Common myeloid progenitor, CD34-positive (primary cell): Measurements from ENCODE around the gene APOA4.
"Not testable (repeated sequence)": the region's sequence is repeated elsewhere in the genome, so short reads cannot be mapped to it uniquely, and the experiment has no call there.

ENCODE experiments used
- CTCF ChIA-PET: fragments of 350-600 bp; sonication (Branson Sonifier 250); formaldehyde crosslinking; loops from one replicate; lab custom pipeline; 2021; ENCODE audit warnings: antibody characterized with exemption; lab: Charles Lee
- POLR2A ChIA-PET: fragments of 350-600 bp; sonication (Branson Sonifier 250); formaldehyde crosslinking; loops from one replicate; lab custom pipeline; 2021; ENCODE audit warnings: antibody characterized with exemption; lab: Charles Lee
- DNase-seq, 3 donors: peaks; one replicate each; pipeline versions ENCODE4 v3.0.0 to v3.0.0-alpha.2; 2013
- H3K27ac ChIP-seq, 2 experiments: 1 replicate in 1 of 2; 2 replicates in 1 of 2; pipeline ENCODE4 v1.7.0; 2013; ENCODE audit warnings: inconsistent platforms in 2 of 2, low read length in 2 of 2, mild to moderate bottlenecking in 2 of 2, low read depth in 1 of 2, moderate library complexity in 1 of 2; ENCODE audit not compliant: severe bottlenecking in 2 of 2, insufficient read depth in 1 of 2, poor library complexity in 1 of 2
- H3K27me3 ChIP-seq, 5 experiments: replicated peaks in 2 of 5; 1 replicate in 3 of 5; 2 replicates in 2 of 5; pipeline versions ENCODE4 v1.6.1 to v1.7.0; 2013; ENCODE audit warnings: low read length in 4 of 5, mild to moderate bottlenecking in 2 of 5, moderate library complexity in 2 of 5, inconsistent platforms in 1 of 5; ENCODE audit not compliant: insufficient read depth in 5 of 5, control insufficient read depth in 4 of 5
- H3K36me3 ChIP-seq, 4 experiments: 1 replicate in 2 of 4; 2 replicates in 2 of 4; pipeline versions ENCODE4 v1.6.1 to v1.7.0; 2013; ENCODE audit warnings: low read length in 3 of 4, control low read depth in 1 of 4, mild to moderate bottlenecking in 1 of 4; ENCODE audit not compliant: control insufficient read depth in 4 of 4, insufficient read depth in 4 of 4
- H3K4me1 ChIP-seq, 4 experiments: 1 replicate in 3 of 4; 2 replicates in 1 of 4; pipeline versions ENCODE4 v1.6.1 to v1.7.1; 2013; ENCODE audit warnings: low read length in 3 of 4, mild to moderate bottlenecking in 3 of 4, control low read depth in 1 of 4, inconsistent platforms in 1 of 4, moderate library complexity in 1 of 4; ENCODE audit not compliant: control insufficient read depth in 4 of 4, insufficient read depth in 4 of 4; ENCODE audit errors: control extremely low read depth in 1 of 4
- H3K4me3 ChIP-seq, 7 experiments: 1 replicate in 4 of 7; 2 replicates in 3 of 7; pipeline versions ENCODE4 v1.5.1 to v1.7.0; 2013; ENCODE audit warnings: mild to moderate bottlenecking in 7 of 7, low read length in 6 of 7, moderate library complexity in 6 of 7, inconsistent platforms in 2 of 7, low read depth in 2 of 7, control low read depth in 1 of 7; ENCODE audit not compliant: insufficient read depth in 4 of 7, control insufficient read depth in 1 of 7; ENCODE audit errors: extremely low read depth in 1 of 7
- H3K9me3 ChIP-seq, 5 experiments: 1 replicate in 4 of 5; 2 replicates in 1 of 5; pipeline versions ENCODE4 v1.6.1 to v1.7.1; 2013; ENCODE audit warnings: low read length in 4 of 5, mild to moderate bottlenecking in 2 of 5, inconsistent platforms in 1 of 5, low read depth in 1 of 5, moderate library complexity in 1 of 5; ENCODE audit not compliant: control insufficient read depth in 4 of 5, insufficient read depth in 2 of 5; ENCODE audit errors: control extremely low read depth in 1 of 5
- WGBS: methylation state at CpG from one replicate; pipeline ENCODE4 v1.1.5; 2013; ENCODE audit not compliant: insufficient coverage; 5-methylcytosine and 5-hydroxymethylcytosine counted together

Gene APOA4

GRCh38 chr11:116811194-116811593, 11.9 kb downstream of the APOA4 start:
- H3K27me3 ChIP-seq, result peaks cover 0 to 2% (median 0%) of the 10 kb centered on the region in 5 experiments
- POLR2A ChIA-PET, result interaction anchor here (1.2 kb wide), 1 partner anchor 39 kb away, joined by 3 read pairs; no protein-coding TSS in a partner anchor
- no peak overlapping the region for H3K4me3 ChIP-seq
- no peaks in the 10 kb centered on the region for H3K4me1 ChIP-seq
- CTCF ChIA-PET, result no interaction called here
- no peak for DNase-seq
- 100% methylated on average over 2 of the region's 3 CpGs for WGBS
- no peaks in the 10 kb centered on the region for H3K9me3 ChIP-seq
- H3K36me3 ChIP-seq, result no peaks in the 10 kb centered on the region
- no peak overlapping the region for H3K27ac ChIP-seq

GRCh38 chr11:116808262-116809175, 14.6 kb downstream of the APOA4 start:
- no peak overlapping the region for H3K27ac ChIP-seq
- POLR2A ChIA-PET, result no interaction called here
- DNase-seq, result no peak

GRCh38 chr11:116807601-116808261, 15.4 kb downstream of the APOA4 start:
- no peaks in the 10 kb centered on the region for H3K4me1 ChIP-seq
- H3K9me3 ChIP-seq, result no peaks in the 10 kb centered on the region
- H3K27me3 ChIP-seq, result peaks cover 0 to 2% (median 0%) of the 10 kb centered on the region in 5 experiments
- H3K4me3 ChIP-seq, result no peak overlapping the region
- H3K36me3 ChIP-seq, result no peaks in the 10 kb centered on the region
- ChIA-PET POLR2A (interaction anchor here (0.6 kb wide), 1 partner anchor 12 kb away, joined by 6 read pairs; no protein-coding TSS in a partner anchor), CTCF (interaction anchor here (1.1 kb wide), 1 partner anchor 28 kb away, joined by 4 read pairs; no protein-coding TSS in a partner anchor)
- DNase-seq, result no peak
- WGBS, result 100% methylated on average over 3 of the region's 6 CpGs
- H3K27ac ChIP-seq, result no peak overlapping the region

More at GRCh38 chr11:116808262-116809175, 14.6 kb downstream of the APOA4 start:
- Histone ChIP-seq H3K9me3 (no peaks in the 10 kb centered on the region), H3K27me3 (peaks cover 0 to 2% (median 0%) of the 10 kb centered on the region in 5 experiments), H3K4me1 (no peaks in the 10 kb centered on the region), H3K4me3 (no peak overlapping the region), H3K36me3 (no peaks in the 10 kb centered on the region)
- WGBS, result 92% methylated on average over 9 of the region's 14 CpGs
- CTCF ChIA-PET, result no interaction called here

GRCh38 chr11:116804001-116804400, 19.1 kb downstream of the APOA4 start:
- ChIA-PET CTCF (interaction anchor here (1.2 kb wide), 1 partner anchor 10 kb away, joined by 3 read pairs; no protein-coding TSS in a partner anchor), POLR2A (no interaction called here)
- Histone ChIP-seq H3K4me3 (no peak overlapping the region), H3K36me3 (no peaks in the 10 kb centered on the region), H3K27ac (no peak overlapping the region), H3K9me3 (no peaks in the 10 kb centered on the region), H3K4me1 (no peaks in the 10 kb centered on the region), H3K27me3 (peaks cover 0 to 2% (median 0%) of the 10 kb centered on the region in 5 experiments)
- DNase-seq, result no peak
- 75% methylated on average over 3 of the region's 3 CpGs for WGBS

- POLR2A ChIA-PET, H3K4me1 ChIP-seq, H3K4me3 ChIP-seq, H3K27ac ChIP-seq, H3K9me3 ChIP-seq, H3K27me3 ChIP-seq, DNase-seq, CTCF ChIA-PET, H3K36me3 ChIP-seq: not testable (repeated sequence)
Measured at GRCh38 chr11:116801662-116802061, 21.4 kb downstream of the APOA4 start.

GRCh38 chr11:116800610-116801009, 22.5 kb downstream of the APOA4 start:
- ChIA-PET POLR2A (no interaction called here), CTCF (interaction anchor here (0.7 to 1.4 kb wide), 4 partner anchors 9 to 21 kb away, joined by 3 to 4 read pairs (median 3); no protein-coding TSS in a partner anchor)
- Histone ChIP-seq H3K27me3 (no peaks in the 10 kb centered on the region), H3K27ac (no peak overlapping the region), H3K36me3 (no peaks in the 10 kb centered on the region), H3K9me3 (no peaks in the 10 kb centered on the region), H3K4me3 (no peak overlapping the region), H3K4me1 (no peaks in the 10 kb centered on the region)
- whole genome bisulfite sequencing, result 100% methylated on average over 1 of the region's 2 CpGs
- no peak for DNase-seq
